A673 (cell line): ENCODE results near the gene DHRS7C. TPM values are rescaled to one million over a fixed set of nuclear protein-coding genes. Genes with fewer than 3 reads are reported as not detected.
"Not testable (repeated sequence)": the region's sequence is repeated elsewhere in the genome, so short reads cannot be mapped to it uniquely, and the experiment has no call there.

Experiments used
- BruUV-seq: library from RNA; stranded (reverse); fragments of 400-500 nt; replicated peaks from 2 replicates; lab custom pipeline; 2021; lab: Mats Ljungman, UMichigan
- CTCF ChIA-PET: fragments of 300-600 bp; sonication (Branson Sonifier 250); formaldehyde crosslinking; loops from one replicate; lab custom pipeline; 2022; ENCODE audit warnings: antibody characterized with exemption; lab: Charles Lee
- POLR2A ChIA-PET: fragments of 300-600 bp; sonication (Branson Sonifier 250); formaldehyde crosslinking; loops from one replicate; lab custom pipeline; 2022; ENCODE audit warnings: antibody characterized with exemption; ENCODE audit not compliant: low non-redundant PET; lab: Charles Lee
- DNase-seq: peaks from one replicate; pipeline ENCODE4 v3.0.0-alpha.2; 2015; ENCODE audit warnings: low spot score
- H3K27ac ChIP-seq: fragments of 200-600 bp; sonication (generic); 2 replicates; pipeline ENCODE4 v1.5.1; 2016; ENCODE audit warnings: mixed run types, low read depth, mild to moderate bottlenecking, mixed read lengths, antibody characterized with exemption, low read length; ENCODE audit not compliant: poor library complexity, severe bottlenecking
- H3K27me3 ChIP-seq: fragments of 200-600 bp; sonication (generic); replicated peaks from 2 replicates; pipeline ENCODE4 v1.6.1; 2017; ENCODE audit warnings: mixed run types, low read depth, mild to moderate bottlenecking, mixed read lengths, antibody characterized with exemption, low read length; ENCODE audit not compliant: insufficient read depth, poor library complexity
- H3K36me3 ChIP-seq: fragments of 200-600 bp; sonication (generic); 2 replicates; pipeline ENCODE4 v1.6.1; 2016; ENCODE audit warnings: mixed run types, mild to moderate bottlenecking, mixed read lengths, antibody characterized with exemption, low read length; ENCODE audit not compliant: insufficient read depth, poor library complexity, severe bottlenecking
- H3K4me1 ChIP-seq: fragments of 200-600 bp; sonication (generic); 2 replicates; pipeline ENCODE4 v1.6.1; 2017; ENCODE audit warnings: mixed run types, mild to moderate bottlenecking, mixed read lengths, antibody characterized with exemption, low read length; ENCODE audit not compliant: insufficient read depth, poor library complexity, severe bottlenecking
- H3K4me3 ChIP-seq: fragments of 200-600 bp; sonication (generic); 2 replicates; pipeline ENCODE4 v1.5.1; 2016; ENCODE audit warnings: low read depth, mixed run types, mild to moderate bottlenecking, mixed read lengths, low read length; ENCODE audit not compliant: poor library complexity, severe bottlenecking
- H3K9me3 ChIP-seq: fragments of 200-600 bp; sonication (generic); 2 replicates; pipeline ENCODE4 v1.6.1; 2016; ENCODE audit warnings: mixed run types, low read depth, mild to moderate bottlenecking, mixed read lengths, antibody characterized with exemption, low read length; ENCODE audit not compliant: poor library complexity, severe bottlenecking
- CTCF ChIP-seq: fragments of 300-800, 200-600 bp; sonication (generic); conservative IDR thresholded peaks from 2 replicates; pipeline ENCODE4 v1.5.1; 2017; ENCODE audit warnings: low read depth, mild to moderate bottlenecking, antibody characterized with exemption, low read length, moderate library complexity, mixed read lengths
- EZH2 ChIP-seq: fragments of 200-600 bp; sonication (generic); IDR thresholded peaks from 2 replicates; pipeline ENCODE4 v1.6.1; 2017; ENCODE audit warnings: borderline replicate concordance, low read depth, mild to moderate bottlenecking, mixed read lengths, antibody characterized with exemption, low read length; ENCODE audit not compliant: poor library complexity, severe bottlenecking
- intact Hi-C: fragments of 100-400 bp; cut with micrococcal nuclease; formaldehyde crosslinking; loops from one replicate; pipeline ENCODE4 v1.10.0; 2022; ENCODE audit not compliant: unreplicated experiment
- total RNA-seq: library from RNA; stranded (reverse); gene quantifications from 2 replicates; pipeline ENCODE4 v1.2.3, GENCODE V29; 2021

The DHRS7C gene
- total RNA-seq, 1 experiment from 2014 or later: not detected

GRCh38 chr17:9788601-9789000, 2.8 kb downstream of the DHRS7C start:
- Histone ChIP-seq H3K9me3 (no peaks in the 10 kb centered on the region), H3K36me3 (no peaks in the 10 kb centered on the region), H3K4me1 (no peaks in the 10 kb centered on the region), H3K4me3 (no peak overlapping the region), H3K27me3 (peaks cover 6% of the 10 kb centered on the region), H3K27ac (no peak overlapping the region)
- no TSS peak for BruUV-seq
- TF ChIP-seq EZH2 (no peak), CTCF (no peak)
- ChIA-PET POLR2A (no interaction called here), CTCF (no interaction called here)
- intact Hi-C loops: no loop called here
- no peak for DNase-seq

DNA sequence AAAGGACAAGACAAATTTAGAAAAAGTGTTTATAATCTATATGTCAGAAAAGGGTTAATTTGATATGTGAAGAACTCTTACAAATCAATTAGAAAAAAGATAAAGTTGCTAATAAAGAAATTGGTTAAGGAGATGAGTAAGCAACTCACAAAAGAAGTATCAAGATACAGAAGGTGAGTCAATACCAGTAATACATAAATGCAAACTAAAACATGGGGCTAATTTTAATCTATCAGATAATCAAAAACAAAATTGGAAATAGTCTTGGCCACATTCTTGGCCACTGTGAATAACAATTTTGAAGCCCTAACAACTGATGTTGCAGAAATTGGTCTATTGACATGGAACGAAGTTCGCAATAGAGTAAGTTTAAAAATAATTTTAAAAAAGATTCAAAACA, 6.8 kb downstream of the DHRS7C start:
- ChIA-PET POLR2A (no interaction called here), CTCF (no interaction called here)
- no peaks in the 10 kb centered on the region for H3K4me1 ChIP-seq
- H3K4me3 ChIP-seq: no peak overlapping the region
- intact Hi-C loops: no loop called here
- peaks cover 39% of the 10 kb centered on the region for H3K27me3 ChIP-seq
- H3K9me3 ChIP-seq: no peaks in the 10 kb centered on the region
- TF ChIP-seq EZH2 (no peak), CTCF (no peak)
- no peak overlapping the region for H3K27ac ChIP-seq
- no TSS peak for BruUV-seq
- no peaks in the 10 kb centered on the region for H3K36me3 ChIP-seq
- DNase-seq: no peak

DNA sequence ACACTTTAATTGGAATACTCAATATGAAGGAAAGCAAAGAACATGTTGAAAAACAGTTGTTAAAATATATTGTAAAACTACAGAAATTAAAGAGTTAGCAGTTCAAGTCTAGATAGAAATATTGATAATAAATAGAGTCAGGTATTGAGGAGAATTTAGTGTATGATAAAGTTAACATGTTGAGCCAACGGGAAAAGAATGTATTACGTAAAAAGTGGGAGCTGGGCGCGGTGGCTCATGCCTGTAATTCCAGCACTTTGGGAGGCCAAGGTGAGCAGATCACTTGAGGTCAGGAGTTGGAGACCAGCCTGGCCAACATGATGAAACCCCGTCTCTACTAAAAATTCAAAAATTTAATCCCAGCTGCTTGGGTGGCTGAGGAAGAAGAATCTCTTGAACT, 7.9 kb downstream of the DHRS7C start:
- DNase-seq, CTCF ChIA-PET, intact Hi-C loops, H3K4me1 ChIP-seq, H3K36me3 ChIP-seq, H3K9me3 ChIP-seq, H3K27ac ChIP-seq, H3K4me3 ChIP-seq, POLR2A ChIA-PET, BruUV-seq: not testable (repeated sequence)
- H3K27me3 ChIP-seq: peaks cover 44% of the 10 kb centered on the region

DNA sequence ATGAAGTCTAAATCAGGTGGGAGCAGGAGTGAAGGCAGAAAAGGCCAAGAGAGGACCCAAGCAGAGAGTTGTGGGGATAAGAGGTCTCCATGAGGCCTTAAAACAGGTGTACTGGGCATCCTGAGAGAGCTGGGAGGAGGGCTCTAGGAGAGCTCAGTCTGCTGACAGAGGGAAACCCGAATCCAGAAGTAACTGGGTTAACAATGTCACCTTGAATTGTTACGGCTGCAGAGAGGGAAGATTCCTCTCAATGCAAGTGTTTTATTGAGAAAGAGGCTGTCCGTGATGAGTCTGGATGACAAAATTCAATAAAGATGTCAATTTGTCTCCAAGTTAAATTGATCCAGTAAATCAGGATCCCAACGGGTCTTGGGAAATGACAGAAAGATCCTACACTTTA, 8.3 kb downstream of the DHRS7C start:
- intact Hi-C loops: no loop called here
- Histone ChIP-seq H3K4me1 (no peaks in the 10 kb centered on the region), H3K4me3 (no peak overlapping the region), H3K27ac (no peak overlapping the region), H3K9me3 (no peaks in the 10 kb centered on the region), H3K27me3 (peaks cover 44% of the 10 kb centered on the region), H3K36me3 (no peaks in the 10 kb centered on the region)
- ChIA-PET CTCF (no interaction called here), POLR2A (no interaction called here)
- TF ChIP-seq EZH2: no peak
- TF ChIP-seq CTCF: no peak
- DNase-seq: no peak
- BruUV-seq: no TSS peak
